ENCODE data around the gene SMIM20.

- TF ChIP-seq CTCF (IDR thresholded peaks at IDR 0.05) (no peak), POLR2A (IDR thresholded peaks at IDR 0.05) (no peak)
These were observed 29.8 kb upstream of the SMIM20 start for GRCh38 chr4:25884031-25884782.

All from adrenal gland (tissue), 5 donors.